GM21423 (cell line): ENCODE data around the gene HTT-AS.
A peak's percentile ranks its signal among the peaks of the same experiment; 100 is the strongest.
"Not testable (repeated sequence)": the region's sequence is repeated elsewhere in the genome, so short reads cannot be mapped to it uniquely, and the experiment has no call there.

Experiments used
- ATAC-seq: cut with Tn5 transposase; IDR thresholded peaks from one replicate; pipeline ENCODE4 v1.9.1; 2021; ENCODE audit warnings: mild to moderate bottlenecking, moderate library complexity; ENCODE audit not compliant: unreplicated experiment

HTT-AS gene

DNA sequence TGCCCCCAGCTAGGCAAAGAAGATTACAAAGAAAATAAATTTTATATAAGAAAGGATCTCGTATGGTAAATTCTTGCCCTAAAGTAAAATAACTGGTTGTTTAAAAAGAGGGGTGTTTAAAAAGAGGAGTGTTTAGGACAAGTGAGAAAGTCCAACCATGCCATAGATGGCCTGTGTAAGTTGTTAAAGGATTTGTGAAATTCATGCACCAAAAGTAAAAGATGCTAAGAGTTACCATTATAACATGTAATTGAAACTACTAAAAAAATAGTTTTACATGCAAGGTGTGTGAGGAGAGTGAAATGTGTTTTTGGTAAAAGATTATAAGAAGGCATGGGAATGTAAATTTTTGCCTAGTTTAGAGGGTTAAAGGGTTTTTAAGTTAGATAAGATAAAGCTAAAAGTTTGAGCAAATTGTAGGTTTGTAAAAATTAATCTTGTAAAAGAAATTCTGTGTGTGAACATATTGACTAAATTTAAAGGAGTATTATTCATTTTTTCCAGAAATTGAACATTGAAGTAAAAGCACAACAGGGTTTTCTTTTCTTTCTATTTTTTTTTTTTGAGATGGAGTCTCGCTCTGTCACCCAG is 20.1 kb downstream of the HTT-AS start:
- ATAC-seq, result no peak

DNA sequence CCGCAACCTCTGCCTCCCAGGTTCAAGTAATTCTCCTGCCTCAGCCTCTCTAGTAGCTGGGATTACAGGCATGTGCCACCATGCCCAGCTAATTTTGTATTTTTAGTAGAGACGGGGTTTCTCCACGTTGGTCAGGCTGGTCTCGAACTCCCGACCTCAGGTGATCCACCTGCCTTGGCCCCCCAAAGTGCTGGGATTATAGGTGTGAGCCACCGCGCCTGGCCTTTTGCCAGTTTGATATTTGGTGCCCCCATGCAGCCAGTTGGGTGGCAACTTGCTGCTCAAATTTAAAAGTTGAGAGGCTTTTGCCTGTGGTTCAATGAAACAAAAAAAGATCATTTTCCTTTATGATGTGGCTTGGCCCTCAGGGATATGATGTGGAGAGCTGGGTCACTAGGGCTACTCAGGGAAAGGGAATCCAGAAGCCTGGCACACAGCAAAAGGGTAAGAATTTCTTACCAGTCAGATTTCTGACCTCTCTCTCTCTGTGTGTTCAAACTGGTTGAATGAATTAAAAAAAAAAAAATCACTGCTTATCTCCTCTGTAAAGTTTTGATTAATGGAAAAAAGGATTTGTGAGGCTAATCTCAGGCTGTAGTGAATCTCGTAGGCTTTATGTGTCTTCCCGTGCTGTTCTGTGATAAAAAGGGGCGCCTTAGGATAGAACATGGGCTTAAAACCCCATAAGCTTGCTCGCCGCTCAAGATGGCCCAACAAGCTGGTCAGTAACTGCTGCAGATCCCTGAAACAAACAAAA is 23.0 kb downstream of the HTT-AS start:
- not testable (repeated sequence) for ATAC-seq

- peak; percentile 87 for ATAC-seq
Observed at GRCh38 chr4:3047464-3048286, 26.7 kb downstream of the HTT-AS start.

- no peak for ATAC-seq
Observed at GRCh38 chr4:3046623-3047022, 27.7 kb downstream of the HTT-AS start.

GRCh38 chr4:3046162-3046561 is 28.2 kb downstream of the HTT-AS start:
- ATAC-seq, result no peak

DNA sequence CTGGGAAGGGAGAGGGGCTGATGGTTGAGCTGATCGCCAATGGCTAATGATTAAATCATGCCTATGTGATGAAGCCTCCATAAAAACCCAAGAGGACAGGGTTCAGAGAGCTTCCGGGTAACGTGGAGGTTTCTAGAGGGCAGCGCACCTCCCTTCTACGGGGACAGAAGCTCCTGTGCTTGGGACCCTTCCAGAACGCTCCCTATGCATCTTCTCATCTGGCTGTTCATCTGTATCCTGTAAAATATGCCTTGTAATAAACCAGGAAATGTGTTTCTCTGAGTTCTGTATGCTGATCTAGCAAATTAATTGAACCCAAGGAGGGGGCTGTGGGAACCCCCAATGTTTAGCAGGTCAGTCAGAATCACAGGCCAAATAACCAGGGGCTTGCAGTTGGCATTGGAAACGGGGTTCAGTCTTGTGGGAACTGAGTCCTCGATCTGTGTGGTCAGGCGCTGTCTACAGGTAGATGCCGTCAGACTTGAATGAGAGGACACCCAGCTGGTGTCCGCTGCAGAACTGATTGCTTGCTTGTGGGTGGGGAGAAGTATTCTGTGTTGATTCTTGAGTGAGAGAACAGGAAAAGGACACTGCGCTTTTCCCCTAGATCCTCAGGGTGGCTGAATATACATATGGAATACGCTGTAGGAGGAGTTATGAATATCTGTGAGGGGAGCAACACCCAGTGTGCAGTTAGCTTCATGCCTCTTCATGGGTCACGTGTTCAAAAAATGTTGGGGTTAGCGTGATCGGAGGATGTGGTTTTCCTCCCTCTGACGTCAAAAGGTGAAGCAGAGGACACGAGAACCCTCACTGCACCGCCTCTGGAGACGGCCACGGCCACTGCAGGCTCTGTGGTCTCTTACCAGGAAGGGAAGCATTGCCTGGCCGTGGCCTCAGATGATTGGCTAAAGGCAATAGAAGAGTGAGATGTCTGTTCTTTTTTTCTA is 29.2 kb downstream of the HTT-AS start:
- ATAC-seq, result peak; percentile 24

DNA sequence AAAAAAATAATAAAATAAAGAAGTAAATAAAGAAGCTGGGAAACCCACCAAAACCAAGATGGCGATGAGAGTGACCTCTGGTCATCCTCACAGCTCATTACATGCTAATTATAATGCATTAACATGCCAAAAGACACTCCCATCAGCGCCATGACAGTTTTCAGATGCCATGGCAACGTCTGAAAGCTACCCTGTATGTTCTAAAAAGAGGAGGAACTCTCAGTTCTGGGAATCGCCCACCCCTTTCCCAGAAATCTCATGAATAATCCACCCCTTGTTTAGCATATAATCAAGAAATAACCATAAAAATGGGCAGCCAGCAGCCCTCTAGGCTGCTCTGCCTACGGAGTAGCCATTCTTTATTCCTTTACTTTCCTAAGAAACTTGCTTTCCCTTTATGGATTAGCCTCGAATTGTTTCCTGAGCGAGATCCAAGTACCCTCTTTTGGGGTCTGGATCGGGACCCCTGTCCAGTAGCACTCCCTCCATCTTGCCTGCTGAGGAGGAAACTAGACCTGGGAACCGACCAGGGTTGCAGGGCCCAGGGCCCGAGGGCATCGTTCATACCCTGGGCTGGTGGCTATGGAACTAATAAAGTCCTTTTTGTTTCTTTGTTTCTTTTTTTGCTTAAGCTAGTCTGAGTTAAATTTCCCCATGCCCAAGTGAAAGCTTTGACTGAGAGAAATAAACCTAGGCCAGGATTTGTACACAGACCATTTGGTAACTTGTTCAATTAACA is 30.9 kb downstream of the HTT-AS start:
- ATAC-seq, result no peak

- ATAC-seq, result no peak
Observed at GRCh38 chr4:3042226-3042625, 32.1 kb downstream of the HTT-AS start.

DNA sequence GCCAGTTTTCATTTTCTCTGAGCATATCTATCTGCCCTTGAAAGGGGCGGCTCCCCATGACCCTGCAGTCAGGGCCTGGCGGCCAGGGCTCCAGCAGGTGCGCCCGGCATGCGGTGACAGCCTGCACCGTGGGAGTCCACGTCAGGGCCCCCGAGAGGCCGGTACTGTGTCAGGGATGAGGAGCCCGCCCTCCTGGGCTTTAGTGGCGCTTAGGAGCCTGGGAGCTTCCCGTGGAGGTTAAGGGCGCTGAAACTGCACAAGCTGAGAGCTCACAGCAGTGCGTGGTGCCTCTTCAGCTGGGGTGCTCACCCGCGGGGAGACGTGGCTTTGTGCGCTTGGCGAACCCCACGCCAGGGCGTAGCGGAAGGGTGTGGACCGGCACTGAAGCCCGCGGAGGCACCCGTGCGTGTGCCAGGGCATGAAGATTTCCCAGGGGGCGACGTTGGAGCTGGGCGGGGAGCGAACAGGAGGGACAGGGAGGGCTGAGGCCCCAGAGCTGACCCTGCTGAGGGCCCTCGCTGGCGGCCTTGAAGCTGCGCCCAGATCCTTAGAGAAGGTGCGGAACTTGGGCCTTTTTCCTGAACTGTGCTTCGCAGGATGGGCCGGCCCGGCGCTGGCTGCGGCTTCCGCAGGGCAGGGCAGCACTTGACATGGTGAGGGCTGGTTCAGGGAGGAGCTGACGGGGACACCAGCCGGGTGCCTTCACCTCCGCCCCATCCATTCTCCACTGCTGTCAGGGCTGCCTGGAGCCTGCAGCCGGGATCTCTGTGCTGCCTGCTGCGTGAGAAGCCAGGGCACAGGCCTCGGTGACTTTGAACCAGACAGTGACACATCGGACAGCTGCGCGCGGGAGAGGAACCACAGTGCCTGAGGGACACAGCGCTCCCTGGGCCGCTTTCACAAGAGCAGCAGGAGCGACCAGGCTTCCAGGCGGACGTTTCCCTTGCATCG is 32.9 kb downstream of the HTT-AS start:
- no peak for ATAC-seq

DNA sequence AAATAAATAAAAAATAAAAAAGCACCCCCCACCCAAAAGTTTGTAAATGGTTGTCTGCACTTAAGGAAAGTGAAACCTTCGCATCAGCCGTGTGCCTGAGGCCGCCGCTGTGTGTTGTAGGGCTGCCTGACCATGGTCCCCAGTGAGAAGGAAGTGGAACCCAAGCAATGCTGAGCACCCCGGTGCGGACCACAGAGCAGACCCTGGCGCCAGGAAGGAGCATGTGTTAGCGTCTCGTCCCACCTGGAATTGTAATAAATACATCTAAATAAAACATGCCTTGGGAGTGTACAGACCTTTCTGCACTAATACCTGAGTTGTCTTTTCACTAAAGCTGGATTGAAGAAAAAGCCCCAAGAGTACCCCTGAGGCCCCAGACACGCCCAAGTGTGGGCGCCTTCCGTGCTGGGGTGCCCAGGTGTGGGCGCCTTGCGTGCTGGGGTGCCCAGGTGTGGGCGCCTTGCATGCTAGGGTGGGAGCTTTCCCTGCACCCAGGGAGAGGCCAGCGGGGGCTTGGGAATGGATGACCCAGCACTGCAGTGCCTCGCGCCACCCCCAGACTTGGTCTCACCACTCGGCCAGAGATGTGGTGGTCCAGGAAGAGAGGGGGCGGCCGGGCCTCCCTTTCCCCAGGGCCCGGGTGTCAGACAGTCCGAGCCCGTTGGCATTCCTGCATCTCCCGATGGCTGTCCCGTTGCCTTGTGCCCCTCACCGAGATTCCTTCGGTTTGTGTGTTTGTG is 33.7 kb downstream of the HTT-AS start:
- no peak for ATAC-seq

- ATAC-seq, result no peak
Observed at GRCh38 chr4:3039706-3040366, 34.5 kb downstream of the HTT-AS start.

DNA sequence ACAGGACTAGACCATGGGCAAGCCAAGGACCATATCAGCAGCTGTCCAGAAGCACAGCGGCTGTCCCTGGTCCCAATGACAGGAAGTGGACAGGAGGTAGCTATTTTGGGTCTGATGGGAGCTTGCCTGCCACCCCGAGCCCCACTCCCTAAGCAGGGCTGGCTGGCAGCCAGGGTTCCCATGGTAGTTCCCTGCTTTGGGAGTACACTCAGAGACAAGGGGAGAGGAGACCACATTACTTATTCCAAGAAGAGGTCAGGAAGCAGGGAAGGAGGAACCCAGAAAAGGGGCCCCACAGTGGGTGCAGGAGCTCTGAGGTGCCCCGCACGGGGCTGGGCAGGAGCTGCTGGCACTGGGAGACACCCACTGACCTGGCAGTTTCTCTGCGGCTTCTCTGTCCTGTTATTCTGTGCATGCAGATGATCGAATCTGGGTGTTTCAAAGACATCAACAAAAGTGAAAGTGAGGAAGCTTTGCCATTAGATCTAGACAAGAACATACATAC is 36.3 kb downstream of the HTT-AS start:
- no peak for ATAC-seq

DNA sequence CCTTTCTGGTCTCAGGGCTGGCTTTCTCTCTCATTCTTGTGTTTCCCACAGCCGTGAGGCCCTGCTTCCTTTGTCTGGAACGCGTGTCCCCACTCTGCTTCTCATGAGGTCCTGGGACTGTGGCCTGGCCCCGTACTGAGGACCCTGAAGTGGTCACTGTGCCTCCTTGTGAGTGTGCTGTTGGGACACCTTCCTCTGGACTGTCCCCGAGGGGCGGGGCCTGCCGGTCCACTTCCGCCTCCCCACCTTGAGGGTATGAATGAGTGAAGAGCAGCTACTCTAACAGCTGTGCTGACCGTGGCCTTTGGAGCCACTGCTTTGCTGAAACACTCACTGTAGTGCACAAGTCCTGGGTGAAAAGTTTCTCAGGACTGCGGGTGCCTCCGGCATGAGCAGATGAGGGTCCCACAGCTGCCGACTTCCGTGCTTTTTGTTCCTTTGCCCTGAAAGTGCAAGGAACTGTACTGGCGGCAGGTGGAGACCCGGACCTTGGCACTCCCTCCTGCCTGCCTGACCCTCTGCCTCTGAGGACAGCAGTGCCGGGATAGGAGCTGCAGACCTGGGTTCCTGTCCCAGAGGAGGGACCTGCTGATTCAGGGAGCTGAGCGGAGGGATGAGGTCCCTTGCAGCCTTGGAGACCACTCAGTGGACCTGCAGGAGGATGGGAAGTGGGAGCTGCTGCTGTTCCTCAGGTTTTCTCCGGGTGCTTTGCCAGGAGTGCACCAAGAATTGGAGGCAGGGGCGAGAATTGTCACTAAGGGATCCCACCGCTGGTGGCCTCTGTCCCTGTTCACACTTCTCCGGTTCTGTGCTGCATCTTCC is 38.0 kb downstream of the HTT-AS start:
- ATAC-seq, result no peak

DNA sequence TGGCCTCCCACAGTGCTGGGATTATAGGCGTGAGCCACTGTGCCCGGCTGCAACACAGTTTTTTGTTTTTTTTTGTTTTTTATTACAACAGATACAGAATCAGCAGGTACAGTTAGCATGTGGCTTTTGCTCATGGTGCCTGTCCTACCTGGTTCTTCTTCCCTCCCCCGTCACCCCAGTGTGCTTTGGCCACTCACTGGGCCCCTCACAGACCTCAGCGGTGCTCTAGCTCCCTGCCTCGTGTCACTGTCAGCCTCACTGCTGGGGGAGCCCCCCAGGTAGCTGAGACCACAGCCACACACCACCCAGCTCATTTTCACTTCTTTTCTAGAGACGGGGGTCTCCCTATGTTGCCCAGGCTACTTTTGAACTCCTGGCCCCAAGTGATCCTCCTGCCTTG is 38.7 kb downstream of the HTT-AS start:
- ATAC-seq, result no peak

DNA sequence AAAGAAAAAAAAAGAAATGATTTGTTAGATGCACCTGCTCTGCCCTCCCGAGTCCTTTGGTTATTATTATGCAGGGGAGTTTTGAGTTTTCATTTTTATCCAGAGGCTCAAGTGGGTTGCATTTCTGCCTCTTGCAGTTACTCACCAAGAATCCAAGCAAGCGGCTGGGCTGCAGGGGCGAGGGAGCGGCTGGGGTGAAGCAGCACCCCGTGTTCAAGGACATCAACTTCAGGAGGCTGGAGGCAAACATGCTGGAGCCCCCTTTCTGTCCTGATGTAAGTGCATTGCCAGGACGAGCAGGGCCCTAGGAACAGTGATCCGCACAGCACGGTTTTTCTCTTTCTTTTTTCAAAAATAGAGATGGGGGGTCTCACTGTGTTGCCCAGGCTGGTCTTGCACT is 39.1 kb downstream of the HTT-AS start:
- ATAC-seq, result no peak

- no peak for ATAC-seq
Observed at GRCh38 chr4:3034231-3034630, 40.1 kb downstream of the HTT-AS start.
